HEK293 (cell line): ENCODE data around the gene EIF4A3.
A peak's percentile ranks its signal among the peaks of the same experiment; 100 is the strongest.

ENCODE experiments used
- CTCF ChIA-PET: fragments of 350-600 bp; formaldehyde crosslinking; extraction: SDS; loops from one replicate; lab custom pipeline; 2021; ENCODE audit warnings: antibody characterized with exemption; lab: Yijun Ruan, JAX
- POLR2A ChIA-PET: fragments of 300-600 bp; formaldehyde crosslinking; extraction: SDS; loops from one replicate; lab custom pipeline; 2020; ENCODE audit warnings: antibody characterized with exemption, inconsistent platforms; lab: Yijun Ruan, JAX
- H3K27ac ChIP-seq: fragments of 200-500 bp; sonication (Bioruptor generic); 2 replicates; pipeline ENCODE4 v1.5.1; 2014; ENCODE audit warnings: low read depth, low read length, control low read depth, inconsistent platforms; ENCODE audit errors: extremely low read depth
- H3K36me3 ChIP-seq, 2 experiments: fragments of 200-500 bp in 1 of 2; sonication (Bioruptor generic) in 1 of 2; 1 replicate in 1 of 2; 2 replicates in 1 of 2; pipeline ENCODE4 v1.5.1; 2014 to 2017; ENCODE audit warnings: inconsistent platforms in 2 of 2, low read length in 2 of 2; ENCODE audit not compliant: control insufficient read depth in 2 of 2, insufficient read depth in 1 of 2
- H3K4me1 ChIP-seq: fragments of 200-500 bp; sonication (Bioruptor generic); 2 replicates; pipeline ENCODE4 v1.5.1; 2014; ENCODE audit warnings: mild to moderate bottlenecking, low read length, inconsistent platforms; ENCODE audit not compliant: control insufficient read depth, insufficient read depth
- H3K4me3 ChIP-seq: 2 replicates; pipeline ENCODE4 v1.5.1; 2011; ENCODE audit warnings: low read depth, mild to moderate bottlenecking, control low read depth, low read length, moderate library complexity
- H3K9me3 ChIP-seq: fragments of 200-500 bp; sonication (Bioruptor generic); 2 replicates; pipeline ENCODE4 v1.5.1; 2014; ENCODE audit warnings: low read depth, low read length, inconsistent platforms; ENCODE audit not compliant: control insufficient read depth, insufficient read depth
- BCL11B ChIP-seq: fragments of 450-650 bp; formaldehyde crosslinking; IDR thresholded peaks from 2 replicates; pipeline ENCODE4 v1.5.1; 2016; ENCODE audit warnings: low read depth, missing biosample characterization, missing genetic modification characterization
- GLIS2 ChIP-seq: fragments of 450-650 bp; formaldehyde crosslinking; IDR thresholded peaks from 2 replicates; pipeline ENCODE4 v1.5.1; 2016; ENCODE audit warnings: missing biosample characterization, missing genetic modification characterization
- HOXD13 ChIP-seq: sonication (generic); formaldehyde crosslinking; IDR thresholded peaks from 2 replicates; pipeline ENCODE4 v1.8.0; 2022; ENCODE audit warnings: missing genetic modification reagents, borderline replicate concordance
- KLF16 ChIP-seq: fragments of 450-650 bp; formaldehyde crosslinking; IDR thresholded peaks from 2 replicates; pipeline ENCODE4 v1.5.1; 2017; ENCODE audit warnings: missing biosample characterization, missing genetic modification characterization
- TSHZ1 ChIP-seq: fragments of 450-650 bp; formaldehyde crosslinking; IDR thresholded peaks from 2 replicates; pipeline ENCODE4 v1.5.1; 2016; ENCODE audit warnings: missing biosample characterization, missing genetic modification characterization, borderline replicate concordance
- ZBTB44 ChIP-seq: fragments of 450-650 bp; IDR thresholded peaks from 2 replicates; pipeline ENCODE4 v1.5.1; 2018; ENCODE audit warnings: missing biosample characterization, mild to moderate bottlenecking, missing genetic modification characterization
- ZBTB8A ChIP-seq: fragments of 450-650 bp; formaldehyde crosslinking; IDR thresholded peaks from 2 replicates; pipeline ENCODE4 v1.5.1; 2016; ENCODE audit warnings: missing biosample characterization, missing genetic modification characterization
- ZNF214 ChIP-seq: fragments of 450-650 bp; formaldehyde crosslinking; IDR thresholded peaks from 2 replicates; pipeline ENCODE4 v1.5.1; 2017; ENCODE audit warnings: missing biosample characterization, mild to moderate bottlenecking, missing genetic modification characterization, borderline replicate concordance
- ZNF223 ChIP-seq: fragments of 450-650 bp; formaldehyde crosslinking; IDR thresholded peaks from 2 replicates; pipeline ENCODE4 v1.5.1; 2016; ENCODE audit warnings: missing biosample characterization, missing genetic modification characterization
- ZNF23 ChIP-seq: fragments of 450-650 bp; formaldehyde crosslinking; IDR thresholded peaks from 2 replicates; pipeline ENCODE4 v1.5.1; 2016; ENCODE audit warnings: missing biosample characterization, missing genetic modification characterization, borderline replicate concordance
- ZNF26 ChIP-seq: fragments of 450-650 bp; formaldehyde crosslinking; IDR thresholded peaks from 2 replicates; pipeline ENCODE4 v1.5.1; 2016; ENCODE audit warnings: missing biosample characterization, missing genetic modification characterization
- ZNF518A ChIP-seq: fragments of 450-650 bp; formaldehyde crosslinking; conservative IDR thresholded peaks from 2 replicates; pipeline ENCODE4 v1.5.1; 2016; ENCODE audit warnings: low read depth, missing biosample characterization, missing genetic modification characterization
- ZNF629 ChIP-seq: fragments of 450-650 bp; formaldehyde crosslinking; IDR thresholded peaks from 2 replicates; pipeline ENCODE4 v1.5.1; 2017; ENCODE audit warnings: missing biosample characterization, missing genetic modification characterization
- ZNF701 ChIP-seq: fragments of 450-650 bp; formaldehyde crosslinking; IDR thresholded peaks from 2 replicates; pipeline ENCODE4 v1.5.1; 2016; ENCODE audit warnings: missing biosample characterization, missing genetic modification characterization

The EIF4A3 gene

GRCh38 chr17:80108036-80108971 is 38.6 kb downstream of the EIF4A3 start (continued):
- TF ChIP-seq ZBTB44 (tag by site-specific recombination) (no peak), HOXD13 (CRISPR knock-in tag) (no peak)

GRCh38 chr17:80107231-80108021 is 39.5 kb downstream of the EIF4A3 start:
- Histone ChIP-seq H3K4me1 (no peaks in the 10 kb centered on the region), H3K9me3 (no peaks in the 10 kb centered on the region), H3K27ac (no peak overlapping the region), H3K36me3 (peaks cover 0 to 22% of the 10 kb centered on the region in 2 experiments; a peak in 2 of 3 replicates), H3K4me3 (no peak overlapping the region)
- POLR2A ChIA-PET: interaction anchor here (0.5 kb wide), 1 partner anchor 177 kb away, joined by 3 read pairs; no protein-coding TSS in a partner anchor
- TF ChIP-seq ZNF26 (tag by site-specific recombination) (no peak), ZNF223 (tag by site-specific recombination) (no peak), ZNF214 (tag by site-specific recombination) (no peak), GLIS2 (tag by site-specific recombination) (peak; percentile 42; the same call in 1 of the 2 replicates), ZNF701 (tag by site-specific recombination) (no peak), ZNF23 (no peak), ZNF629 (tag by site-specific recombination) (no peak), TSHZ1 (tag by site-specific recombination) (no peak), KLF16 (tag by site-specific recombination) (no peak)
- CTCF ChIA-PET: no interaction called here

- POLR2A ChIA-PET: interaction anchor here (0.8 kb wide), 1 partner anchor 39 kb away, joined by 3 read pairs; no protein-coding TSS in a partner anchor
- Histone ChIP-seq H3K36me3 (peaks cover 0 to 16% of the 10 kb centered on the region in 2 experiments; a peak in 2 of 3 replicates), H3K9me3 (no peaks in the 10 kb centered on the region)
- CTCF ChIA-PET: interaction anchor here (0.7 kb wide), 1 partner anchor 97 kb away, joined by 3 read pairs; no protein-coding TSS in a partner anchor
- no peak for TF ChIP-seq ZBTB8A (tag by site-specific recombination)
- TF ChIP-seq BCL11B (tag by site-specific recombination): no peak
- TF ChIP-seq ZNF518A: no peak
- TF ChIP-seq, all 188 proteins: peak for 0
- no peak overlapping the region for H3K4me3 ChIP-seq
- no peak overlapping the region for H3K27ac ChIP-seq
- H3K4me1 ChIP-seq: no peaks in the 10 kb centered on the region
Observed at GRCh38 chr17:80106751-80107150, 40.2 kb downstream of the EIF4A3 start.
